ENCODE results near the gene PDCD11. TPM values are rescaled to one million over a fixed set of nuclear protein-coding genes. Genes with fewer than 3 reads are reported as not detected.

PDCD11 gene
- total and polyA plus RNA-seq, 2 of the 8 experiments (the other 6 are each of a cell fraction or from before 2014, with no cell fraction given), result 18.1 to 79.1 TPM

GRCh38 chr10:103475437-103475836 is 79.0 kb downstream of the PDCD11 start (continued):
- TF ChIP-seq HDAC2 (IDR thresholded peaks at IDR 0.05; ENCODE audit: borderline replicate concordance in 1 of 2, low read depth in 2 of 2, low read length in 2 of 2) (no peak), SP1 (IDR thresholded peaks at IDR 0.05; ENCODE audit: low read depth, low read length) (no peak), GABPA (IDR thresholded peaks at IDR 0.05; ENCODE audit: borderline replicate concordance, insufficient read depth, low read length) (no peak), CHD1 (IDR thresholded peaks at IDR 0.05; ENCODE audit: low read depth, low read length) (no peak), GTF2F1 (IDR thresholded peaks at IDR 0.05; ENCODE audit: borderline replicate concordance, low read depth, low read length) (no peak)
